Cardiac septum (tissue), 1 donor: ENCODE results near the gene ZMIZ1. TPM values are rescaled to one million over a fixed set of nuclear protein-coding genes. Genes with fewer than 3 reads are reported as not detected.

ENCODE experiments used
- DNase-seq: peaks from one replicate; pipeline ENCODE4 v3.0.0-alpha.2; 2020; ENCODE audit warnings: low spot score
- intact Hi-C: fragments of 100-400 bp; cut with DNase I; formaldehyde crosslinking; loops from one replicate; pipeline ENCODE4 v1.14.0; 2022
- total RNA-seq: library from RNA; stranded (reverse); fragmentation: NEBNext Ultra II Directional; extraction: Animal tissue kit (Norgen Biotek cat#: 25700); gene quantifications from one replicate; pipeline ENCODE4 v1.2.1, GENCODE V29; 2021
- donor health status: DM: no; HTN: no; CAD: no.

The ZMIZ1 gene
- total RNA-seq, 1 donor from 2014 or later, result 40.7 TPM

- intact Hi-C loops, result loop anchor here (2.0 kb wide), 1 partner anchor 26 kb away; no protein-coding TSS in a partner anchor
- no peak for DNase-seq
Measured at GRCh38 chr10:79185067-79185774, 116.5 kb downstream of the ZMIZ1 start.

- no peak for DNase-seq
- intact Hi-C loops, result loop anchor here (2.0 kb wide), 1 partner anchor 27 kb away; no protein-coding TSS in a partner anchor
Measured at GRCh38 chr10:79185796-79186374, 117.1 kb downstream of the ZMIZ1 start.

- DNase-seq, result no peak
- intact Hi-C loops, result no loop called here
Measured at GRCh38 chr10:79186486-79187120, 117.8 kb downstream of the ZMIZ1 start.

- intact Hi-C loops, result no loop called here
- DNase-seq, result no peak
Measured at GRCh38 chr10:79187121-79187940, 118.6 kb downstream of the ZMIZ1 start.

GRCh38 chr10:79188154-79188965 lies 119.6 kb downstream of the ZMIZ1 start:
- intact Hi-C loops, result no loop called here
- DNase-seq, result no peak

GRCh38 chr10:79189181-79189580 lies 120.4 kb downstream of the ZMIZ1 start:
- intact Hi-C loops, result no loop called here
- no peak for DNase-seq

- intact Hi-C loops, result loop anchor here (10.0 kb wide), 2 partner anchors 415 to 765 kb away; no protein-coding TSS in a partner anchor
- no peak for DNase-seq
Measured at GRCh38 chr10:79189853-79190435, 121.2 kb downstream of the ZMIZ1 start.

GRCh38 chr10:79190740-79191261 lies 122.0 kb downstream of the ZMIZ1 start:
- no peak for DNase-seq
- intact Hi-C loops, result loop anchor here (10.0 kb wide), 2 partner anchors 416 to 766 kb away; no protein-coding TSS in a partner anchor

- no peak for DNase-seq
- intact Hi-C loops, result loop anchor here (10.0 kb wide), 2 partner anchors 417 to 767 kb away; no protein-coding TSS in a partner anchor
Measured at GRCh38 chr10:79191951-79192676, 123.3 kb downstream of the ZMIZ1 start.

GRCh38 chr10:79192677-79193003 lies 123.9 kb downstream of the ZMIZ1 start:
- intact Hi-C loops, result loop anchor here (10.0 kb wide), 2 partner anchors 418 to 768 kb away; no protein-coding TSS in a partner anchor
- no peak for DNase-seq

GRCh38 chr10:79193694-79194382 lies 125.1 kb downstream of the ZMIZ1 start:
- intact Hi-C loops, result loop anchor here (2.0 to 10.0 kb wide), 3 partner anchors 219 to 769 kb away; no protein-coding TSS in a partner anchor
- no peak for DNase-seq

GRCh38 chr10:79195091-79195923 lies 126.5 kb downstream of the ZMIZ1 start:
- intact Hi-C loops, result loop anchor here (1.0 to 10.0 kb wide), 6 partner anchors 127 to 983 kb away; partner anchors contain the start of gene ZMIZ1
- DNase-seq, result peak; percentile 92

- peak; percentile 92 for DNase-seq
- intact Hi-C loops, result loop anchor here (2.0 to 10.0 kb wide), 6 partner anchors 422 to 1150 kb away; no protein-coding TSS in a partner anchor
Measured at GRCh38 chr10:79196470-79197461, 128.0 kb downstream of the ZMIZ1 start.

GRCh38 chr10:79197558-79197957 lies 128.8 kb downstream of the ZMIZ1 start:
- no peak for DNase-seq
- intact Hi-C loops, result loop anchor here (2.0 to 10.0 kb wide), 6 partner anchors 423 to 1151 kb away; no protein-coding TSS in a partner anchor

- intact Hi-C loops, result no loop called here
- no peak for DNase-seq
Measured at GRCh38 chr10:79200346-79200745, 131.6 kb downstream of the ZMIZ1 start.
